NT2/D1 (cell line): ENCODE data around the gene KLHL17.

Source experiments
- DNase-seq: peaks from one replicate; pipeline ENCODE4 v3.0.0-alpha.2; 2011; ENCODE audit warnings: low read depth, low spot score
- H3K27me3 ChIP-seq: 2 replicates; pipeline ENCODE4 v1.6.0; 2011; ENCODE audit warnings: mild to moderate bottlenecking; ENCODE audit not compliant: insufficient read length, insufficient read depth
- H3K36me3 ChIP-seq: 2 replicates; pipeline ENCODE4 v1.6.1; 2011; ENCODE audit warnings: mild to moderate bottlenecking, low read length, mixed read lengths; ENCODE audit not compliant: insufficient read depth, insufficient read length
- H3K4me1 ChIP-seq: 2 replicates; pipeline ENCODE4 v1.5.1; 2011; ENCODE audit not compliant: insufficient read depth, insufficient read length
- H3K4me3 ChIP-seq: 2 replicates; pipeline ENCODE4 v1.5.1; 2011; ENCODE audit warnings: low read depth; ENCODE audit not compliant: insufficient read length
- H3K9ac ChIP-seq: 2 replicates; pipeline ENCODE4 v1.6.0; 2011; ENCODE audit warnings: low read depth; ENCODE audit not compliant: insufficient read length
- H3K9me3 ChIP-seq: 2 replicates; pipeline ENCODE4 v1.5.1; 2011; ENCODE audit warnings: mild to moderate bottlenecking, low read length; ENCODE audit not compliant: insufficient read depth
- SUZ12 ChIP-seq: IDR thresholded peaks from 2 replicates; pipeline ENCODE4 v1.6.1; 2011; ENCODE audit not compliant: insufficient read length, insufficient read depth; ENCODE audit errors: extremely low read depth
- YY1 ChIP-seq: IDR thresholded peaks from 2 replicates; pipeline ENCODE4 v1.6.1; 2011; ENCODE audit not compliant: insufficient read length, insufficient read depth
- ZNF274 ChIP-seq: IDR thresholded peaks from 2 replicates; pipeline ENCODE4 v1.6.1; 2011; ENCODE audit warnings: mild to moderate bottlenecking, low read depth, low read length

KLHL17 gene

DNA sequence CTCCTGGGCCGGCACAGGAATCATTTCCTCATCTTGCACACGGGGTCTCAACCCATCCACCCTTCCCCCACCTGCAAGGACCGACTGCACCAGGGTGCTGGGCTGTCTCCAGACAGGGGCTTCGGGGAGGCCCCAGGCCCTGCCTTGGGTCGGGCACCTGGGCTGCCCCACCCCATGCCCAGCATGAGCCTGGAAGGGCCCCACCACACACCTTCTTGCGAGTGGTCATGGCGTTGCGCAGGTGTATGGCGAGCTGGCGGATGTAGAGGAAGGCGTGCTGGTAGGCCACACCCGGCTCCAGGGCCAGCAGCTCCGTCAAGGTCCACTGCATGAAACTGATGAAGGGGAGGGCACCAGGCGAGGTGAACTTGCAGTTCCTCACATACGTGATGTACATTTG lies 8.2 kb upstream of the KLHL17 start:
- no peak overlapping the region for H3K9ac ChIP-seq
- no peak for DNase-seq
- H3K36me3 ChIP-seq: peaks cover 99% of the 10 kb centered on the region
- H3K4me1 ChIP-seq: no peaks in the 10 kb centered on the region
- no peaks in the 10 kb centered on the region for H3K9me3 ChIP-seq
- no peaks in the 10 kb centered on the region for H3K27me3 ChIP-seq
- no peak overlapping the region for H3K4me3 ChIP-seq
- TF ChIP-seq ZNF274 (no peak), SUZ12 (no peak), YY1 (no peak)

DNA sequence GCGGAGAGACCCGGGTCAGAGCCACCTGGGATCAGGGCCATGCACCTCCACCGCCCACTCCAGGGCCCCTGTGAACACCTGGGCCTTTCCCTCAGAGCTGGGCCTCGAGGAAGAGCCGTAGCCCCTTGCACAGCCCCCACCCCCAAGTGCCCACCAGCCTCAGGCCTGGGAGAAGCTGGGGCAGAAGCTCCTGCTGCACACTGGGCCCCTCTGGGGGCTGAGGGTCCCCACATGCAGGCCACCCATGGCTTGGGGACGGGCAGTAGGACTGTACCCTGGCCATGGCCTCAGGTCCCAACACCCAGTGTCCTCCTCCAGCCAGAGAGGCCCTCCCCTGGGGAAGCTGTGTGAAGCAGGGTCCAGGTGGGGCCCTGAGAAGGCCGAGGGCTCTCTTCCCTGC lies 7.8 kb upstream of the KLHL17 start:
- no peak for TF ChIP-seq SUZ12
- TF ChIP-seq ZNF274: no peak
- no peak for TF ChIP-seq YY1
- Histone ChIP-seq H3K9ac (no peak overlapping the region), H3K36me3 (peaks cover 99% of the 10 kb centered on the region), H3K27me3 (no peaks in the 10 kb centered on the region), H3K4me1 (peaks cover under 1% of the 10 kb centered on the region), H3K9me3 (no peaks in the 10 kb centered on the region), H3K4me3 (no peak overlapping the region)
- DNase-seq: no peak

DNA sequence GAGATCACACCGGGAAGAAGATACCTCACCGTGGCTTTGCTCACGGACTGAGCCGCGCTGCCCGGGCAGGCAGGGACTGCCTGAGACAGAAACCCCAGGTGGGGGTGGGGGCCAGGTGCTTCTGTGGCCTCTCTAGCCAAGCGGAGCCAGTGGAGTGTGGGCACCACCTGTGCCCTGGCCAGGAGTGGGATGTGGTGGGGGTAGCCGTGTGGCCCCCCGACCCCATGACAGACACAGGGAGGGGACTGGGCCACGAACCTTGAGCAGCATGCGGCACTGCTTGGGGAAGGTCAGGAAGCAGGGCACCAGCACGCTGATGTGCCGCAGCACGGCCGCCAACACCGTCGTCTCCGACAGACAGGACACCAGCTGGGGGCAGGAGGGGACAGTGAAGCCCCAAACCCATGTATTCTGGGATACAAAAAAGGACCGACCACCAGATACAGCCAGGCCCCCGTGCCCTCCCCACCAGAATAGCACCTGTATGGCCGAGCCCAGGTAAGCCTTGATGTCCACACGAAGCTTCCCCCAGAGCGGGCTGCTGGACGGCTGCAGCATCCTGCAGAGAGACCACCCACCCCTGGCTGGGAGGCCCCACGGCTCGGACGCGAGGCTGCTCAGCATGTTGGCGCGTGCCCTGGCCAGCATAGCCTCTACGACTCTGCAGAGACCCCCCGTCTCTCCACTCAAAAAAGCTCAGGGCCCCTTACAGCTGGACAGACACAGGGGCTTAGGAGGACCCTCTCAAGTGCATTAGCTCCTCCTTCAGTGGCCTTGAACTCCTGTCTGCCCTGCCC lies 6.7 kb upstream of the KLHL17 start:
- TF ChIP-seq YY1: no peak
- no peak for TF ChIP-seq ZNF274
- TF ChIP-seq SUZ12: no peak
- H3K36me3 ChIP-seq: peaks cover 90% of the 10 kb centered on the region
- no peak for DNase-seq

DNA sequence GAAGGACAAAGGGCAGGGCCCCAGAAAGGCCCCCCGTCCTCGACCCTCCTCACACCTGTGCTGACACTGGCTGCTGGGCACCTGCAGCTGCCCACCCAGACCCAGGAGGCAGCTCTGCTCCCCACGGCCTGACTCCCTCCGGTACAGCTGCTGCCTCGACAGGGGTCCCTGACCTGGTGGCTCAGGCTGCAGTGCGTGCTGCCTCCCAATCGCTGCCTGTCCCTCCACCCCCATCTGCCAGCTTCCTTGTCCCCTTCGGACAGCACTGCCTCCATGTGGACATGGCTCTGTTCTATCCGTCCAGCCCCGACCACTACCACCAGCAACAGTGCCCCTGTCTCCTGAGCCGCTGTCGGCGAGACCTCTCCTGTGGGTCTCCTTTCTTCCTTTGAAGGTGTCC lies 5.5 kb upstream of the KLHL17 start:
- peaks cover 78% of the 10 kb centered on the region for H3K36me3 ChIP-seq
- peaks cover 3% of the 10 kb centered on the region for H3K4me1 ChIP-seq

More for the DNA sequence above, 6.7 kb upstream of the KLHL17 start:
- Histone ChIP-seq H3K4me3 (no peak overlapping the region), H3K9ac (no peak overlapping the region), H3K27me3 (no peaks in the 10 kb centered on the region), H3K9me3 (no peaks in the 10 kb centered on the region), H3K4me1 (peaks cover 3% of the 10 kb centered on the region)

DNA sequence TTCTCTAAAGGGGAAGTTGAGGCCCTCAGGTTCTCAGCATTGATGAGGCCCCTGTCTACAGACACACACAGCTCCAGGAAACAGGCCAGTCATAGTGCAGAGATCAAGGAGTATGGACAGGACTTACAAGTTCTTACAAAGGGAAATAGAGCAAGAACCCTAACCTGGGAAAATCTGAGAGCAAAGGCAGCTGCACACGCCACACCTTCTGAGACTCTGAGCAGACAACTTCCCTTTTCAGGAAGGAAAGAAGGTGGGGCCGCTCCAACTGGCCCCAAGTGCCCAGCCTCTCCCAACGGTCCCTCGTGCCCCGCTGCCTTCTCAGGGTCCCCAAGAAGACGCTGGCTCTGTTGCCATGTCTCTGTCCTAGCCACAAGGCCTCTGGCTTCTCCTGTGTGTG lies 4.9 kb upstream of the KLHL17 start:
- H3K36me3 ChIP-seq: peaks cover 72% of the 10 kb centered on the region
- H3K4me1 ChIP-seq: peaks cover 3% of the 10 kb centered on the region
- H3K27me3 ChIP-seq: peaks cover 10% of the 10 kb centered on the region
- TF ChIP-seq ZNF274 (no peak), SUZ12 (no peak), YY1 (no peak)
- H3K9me3 ChIP-seq: no peaks in the 10 kb centered on the region
- DNase-seq: no peak
- no peak overlapping the region for H3K9ac ChIP-seq
- no peak overlapping the region for H3K4me3 ChIP-seq

More for the DNA sequence above, 5.5 kb upstream of the KLHL17 start:
- no peak for DNase-seq
- no peak overlapping the region for H3K9ac ChIP-seq
- H3K27me3 ChIP-seq: peaks cover 7% of the 10 kb centered on the region
- H3K9me3 ChIP-seq: no peaks in the 10 kb centered on the region
- no peak for TF ChIP-seq YY1
- no peak for TF ChIP-seq ZNF274
- TF ChIP-seq SUZ12: no peak
- no peak overlapping the region for H3K4me3 ChIP-seq

DNA sequence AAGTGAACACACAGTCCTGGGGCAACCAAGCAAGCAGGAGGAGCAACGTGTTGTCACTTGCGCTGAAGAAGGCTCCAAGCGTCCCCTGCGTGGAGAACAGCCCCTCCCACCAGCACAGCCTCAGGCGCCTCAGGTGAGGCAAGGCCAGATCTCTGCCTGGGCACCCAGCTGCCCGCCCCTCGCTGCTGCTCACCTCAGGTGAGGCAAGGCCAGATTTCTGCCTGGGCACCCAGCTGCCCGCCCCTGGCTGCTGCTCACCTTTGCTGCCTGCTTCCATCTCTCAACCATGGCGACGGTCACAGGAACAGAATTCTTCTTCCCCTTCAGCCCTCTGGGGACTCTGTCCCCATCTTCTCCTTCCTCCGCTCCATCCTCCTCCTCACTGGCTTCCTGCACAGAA lies 3.7 kb upstream of the KLHL17 start:
- Histone ChIP-seq H3K4me1 (peaks cover 7% of the 10 kb centered on the region), H3K36me3 (peaks cover 64% of the 10 kb centered on the region), H3K9me3 (no peaks in the 10 kb centered on the region), H3K4me3 (no peak overlapping the region), H3K9ac (no peak overlapping the region), H3K27me3 (peaks cover 15% of the 10 kb centered on the region)
- DNase-seq: no peak
- TF ChIP-seq YY1: no peak
- no peak for TF ChIP-seq SUZ12
- no peak for TF ChIP-seq ZNF274

DNA sequence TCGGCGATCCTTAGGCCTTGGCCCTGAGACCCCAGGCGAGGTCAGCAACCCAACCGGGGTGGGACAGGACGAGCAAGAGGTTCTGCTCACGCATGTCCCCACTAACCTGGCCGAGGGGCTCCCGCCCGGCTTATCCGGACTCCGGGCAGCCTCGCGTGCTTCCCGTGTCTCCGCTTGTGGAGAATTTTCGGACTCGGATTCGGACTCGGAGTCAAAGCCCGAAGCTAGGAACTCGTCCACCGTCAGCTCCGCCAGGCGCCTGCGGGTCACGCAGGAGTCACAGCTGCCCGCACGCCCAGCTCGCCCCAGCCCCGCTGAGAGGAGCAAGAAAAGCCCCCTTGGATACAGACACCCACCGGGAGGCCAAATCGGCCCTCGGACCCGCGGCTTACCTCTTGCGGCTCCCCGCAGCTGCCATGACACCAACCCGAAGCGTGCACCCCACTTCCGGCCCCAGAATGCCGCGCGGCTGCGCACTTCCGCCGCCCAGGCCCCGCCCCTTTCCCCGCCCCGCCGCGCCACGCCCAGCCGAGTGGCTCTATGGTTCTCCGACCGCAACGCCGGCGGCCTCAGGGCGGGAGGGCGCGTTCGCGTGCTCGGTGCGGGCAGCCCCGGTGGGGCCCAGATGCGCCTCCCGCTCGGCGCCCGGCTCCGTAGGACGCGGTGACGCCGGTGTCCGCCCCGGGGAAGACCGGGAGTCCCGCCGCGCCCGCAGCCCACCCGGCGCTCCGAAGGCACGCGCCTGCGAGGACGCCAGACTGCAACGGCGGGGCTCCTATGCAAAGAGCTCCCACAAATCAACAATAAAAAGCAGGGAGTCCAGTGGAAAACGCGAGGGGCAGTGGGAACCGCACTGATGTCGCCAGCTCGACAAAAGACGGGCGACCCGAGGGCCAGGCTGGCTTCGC lies 1.3 kb upstream of the KLHL17 start, which contains the start of gene NOC2L:
TSS of gene NOC2L (minus strand) at position 434 of the 908 bp plus-strand sequence. CDS start at position 418, 16 bp downstream.
- DNase-seq: no peak
- Histone ChIP-seq H3K36me3 (peaks cover 61% of the 10 kb centered on the region), H3K9me3 (no peaks in the 10 kb centered on the region), H3K27me3 (peaks cover 17% of the 10 kb centered on the region), H3K4me3 (peak within 1 kb of the TSS; percentile 79), H3K9ac (peak within 1 kb of the TSS; percentile 97), H3K4me1 (peaks cover 7% of the 10 kb centered on the region)
- no peak for TF ChIP-seq SUZ12
- TF ChIP-seq YY1: peak; percentile 51
